ENCODE results near the gene HLTF. TPM values are rescaled to one million over a fixed set of nuclear protein-coding genes. Genes with fewer than 3 reads are reported as not detected.

Gene HLTF
- total and polyA plus RNA-seq, 2 experiments from 2014 or later, result 89.5 to 146 TPM

DNA sequence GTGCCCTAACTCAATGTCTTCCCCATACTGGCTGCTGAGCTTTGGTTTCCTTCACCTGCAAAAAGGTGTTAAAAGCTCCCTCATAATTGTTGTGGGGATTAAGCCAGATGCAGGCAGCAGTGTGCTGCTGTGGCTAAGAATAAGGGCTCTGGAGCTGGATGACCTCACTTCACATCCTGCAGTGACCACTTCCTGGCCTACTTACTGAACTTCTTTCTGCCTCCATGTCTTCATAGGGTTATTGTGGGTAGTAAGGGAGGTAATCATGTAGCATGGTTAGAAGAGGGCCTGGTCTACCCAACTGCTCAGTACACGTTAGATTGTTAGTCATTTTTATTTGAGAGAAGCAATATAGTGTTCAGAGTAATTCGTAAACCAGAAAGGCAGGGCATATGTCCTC, 76.6 kb downstream of the HLTF start (continued):
- TF ChIP-seq, protein P1, sequence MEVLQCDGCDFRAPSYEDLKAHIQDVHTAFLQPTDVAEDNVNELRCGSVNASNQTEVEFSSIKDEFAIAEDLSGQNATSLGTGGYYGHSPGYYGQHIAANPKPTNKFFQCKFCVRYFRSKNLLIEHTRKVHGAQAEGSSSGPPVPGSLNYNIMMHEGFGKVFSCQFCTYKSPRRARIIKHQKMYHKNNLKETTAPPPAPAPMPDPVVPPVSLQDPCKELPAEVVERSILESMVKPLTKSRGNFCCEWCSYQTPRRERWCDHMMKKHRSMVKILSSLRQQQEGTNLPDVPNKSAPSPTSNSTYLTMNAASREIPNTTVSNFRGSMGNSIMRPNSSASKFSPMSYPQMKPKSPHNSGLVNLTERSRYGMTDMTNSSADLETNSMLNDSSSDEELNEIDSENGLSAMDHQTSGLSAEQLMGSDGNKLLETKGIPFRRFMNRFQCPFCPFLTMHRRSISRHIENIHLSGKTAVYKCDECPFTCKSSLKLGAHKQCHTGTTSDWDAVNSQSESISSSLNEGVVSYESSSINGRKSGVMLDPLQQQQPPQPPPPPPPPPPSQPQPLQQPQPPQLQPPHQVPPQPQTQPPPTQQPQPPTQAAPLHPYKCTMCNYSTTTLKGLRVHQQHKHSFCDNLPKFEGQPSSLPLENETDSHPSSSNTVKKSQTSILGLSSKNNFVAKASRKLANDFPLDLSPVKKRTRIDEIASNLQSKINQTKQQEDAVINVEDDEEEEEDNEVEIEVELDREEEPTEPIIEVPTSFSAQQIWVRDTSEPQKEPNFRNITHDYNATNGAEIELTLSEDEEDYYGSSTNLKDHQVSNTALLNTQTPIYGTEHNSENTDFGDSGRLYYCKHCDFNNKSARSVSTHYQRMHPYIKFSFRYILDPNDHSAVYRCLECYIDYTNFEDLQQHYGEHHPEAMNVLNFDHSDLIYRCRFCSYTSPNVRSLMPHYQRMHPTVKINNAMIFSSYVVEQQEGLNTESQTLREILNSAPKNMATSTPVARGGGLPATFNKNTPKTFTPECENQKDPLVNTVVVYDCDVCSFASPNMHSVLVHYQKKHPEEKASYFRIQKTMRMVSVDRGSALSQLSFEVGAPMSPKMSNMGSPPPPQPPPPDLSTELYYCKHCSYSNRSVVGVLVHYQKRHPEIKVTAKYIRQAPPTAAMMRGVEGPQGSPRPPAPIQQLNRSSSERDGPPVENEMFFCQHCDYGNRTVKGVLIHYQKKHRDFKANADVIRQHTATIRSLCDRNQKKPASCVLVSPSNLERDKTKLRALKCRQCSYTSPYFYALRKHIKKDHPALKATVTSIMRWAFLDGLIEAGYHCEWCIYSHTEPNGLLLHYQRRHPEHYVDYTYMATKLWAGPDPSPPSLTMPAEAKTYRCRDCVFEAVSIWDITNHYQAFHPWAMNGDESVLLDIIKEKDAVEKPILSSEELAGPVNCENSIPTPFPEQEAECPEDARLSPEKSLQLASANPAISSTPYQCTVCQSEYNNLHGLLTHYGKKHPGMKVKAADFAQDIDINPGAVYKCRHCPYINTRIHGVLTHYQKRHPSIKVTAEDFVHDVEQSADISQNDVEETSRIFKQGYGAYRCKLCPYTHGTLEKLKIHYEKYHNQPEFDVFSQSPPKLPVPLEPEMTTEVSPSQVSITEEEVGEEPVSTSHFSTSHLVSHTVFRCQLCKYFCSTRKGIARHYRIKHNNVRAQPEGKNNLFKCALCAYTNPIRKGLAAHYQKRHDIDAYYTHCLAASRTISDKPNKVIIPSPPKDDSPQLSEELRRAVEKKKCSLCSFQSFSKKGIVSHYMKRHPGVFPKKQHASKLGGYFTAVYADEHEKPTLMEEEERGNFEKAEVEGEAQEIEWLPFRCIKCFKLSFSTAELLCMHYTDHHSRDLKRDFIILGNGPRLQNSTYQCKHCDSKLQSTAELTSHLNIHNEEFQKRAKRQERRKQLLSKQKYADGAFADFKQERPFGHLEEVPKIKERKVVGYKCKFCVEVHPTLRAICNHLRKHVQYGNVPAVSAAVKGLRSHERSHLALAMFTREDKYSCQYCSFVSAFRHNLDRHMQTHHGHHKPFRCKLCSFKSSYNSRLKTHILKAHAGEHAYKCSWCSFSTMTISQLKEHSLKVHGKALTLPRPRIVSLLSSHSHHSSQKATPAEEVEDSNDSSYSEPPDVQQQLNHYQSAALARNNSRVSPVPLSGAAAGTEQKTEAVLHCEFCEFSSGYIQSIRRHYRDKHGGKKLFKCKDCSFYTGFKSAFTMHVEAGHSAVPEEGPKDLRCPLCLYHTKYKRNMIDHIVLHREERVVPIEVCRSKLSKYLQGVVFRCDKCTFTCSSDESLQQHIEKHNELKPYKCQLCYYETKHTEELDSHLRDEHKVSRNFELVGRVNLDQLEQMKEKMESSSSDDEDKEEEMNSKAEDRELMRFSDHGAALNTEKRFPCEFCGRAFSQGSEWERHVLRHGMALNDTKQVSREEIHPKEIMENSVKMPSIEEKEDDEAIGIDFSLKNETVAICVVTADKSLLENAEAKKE (CRISPR knock-in tag; IDR thresholded peaks at IDR 0.05), result no peak
- TF ChIP-seq JUNB (IDR thresholded peaks at IDR 0.05; ENCODE audit: unreplicated experiment), result no peak

DNA sequence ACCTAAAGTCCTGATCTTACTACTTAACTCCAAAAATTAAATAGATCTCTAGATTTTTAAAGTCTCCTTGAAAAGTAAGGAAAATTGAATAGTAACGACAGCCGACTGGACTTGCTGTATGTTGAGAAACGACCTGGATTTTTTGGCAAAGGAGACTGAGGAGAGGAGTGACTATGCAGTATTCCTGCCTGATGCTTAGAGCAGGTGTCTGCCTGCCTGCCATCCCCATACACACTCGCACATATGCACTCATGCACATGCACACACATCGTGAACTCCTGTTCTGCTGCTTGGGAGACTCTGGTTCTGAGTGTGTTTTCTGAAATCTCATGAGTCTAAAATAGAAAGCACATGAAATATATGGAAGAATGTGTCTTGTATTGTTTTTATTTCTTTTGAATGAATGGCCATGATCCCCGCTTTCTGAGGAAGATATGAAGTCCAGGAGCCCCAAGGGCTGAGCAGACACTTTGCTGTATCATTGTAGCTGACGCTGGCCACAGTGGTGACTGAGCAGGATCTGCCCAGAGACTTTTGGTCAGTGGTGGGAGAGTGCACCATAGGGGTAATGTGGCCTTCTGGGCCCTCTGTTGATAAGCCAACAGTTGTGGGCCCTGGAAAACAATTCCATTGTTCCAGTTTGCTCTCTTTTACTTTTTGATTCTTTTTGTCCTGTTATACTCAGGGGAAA, 78.6 kb downstream of the HLTF start:
- Histone ChIP-seq H2AFZ (no peak overlapping the region), H3K79me2 (replicated peaks; ENCODE audit: insufficient read depth) (no peaks in the 10 kb centered on the region), H3K36me3 (ENCODE audit: insufficient read depth) (peaks cover 14% of the 10 kb centered on the region; the same call in 1 of the 2 replicates), H3K27me3 (ENCODE audit: insufficient read depth) (no peaks in the 10 kb centered on the region), H3K27ac (ENCODE audit: low read depth) (no peak overlapping the region), H3K4me2 (no peak overlapping the region), H3K9me2 (ENCODE audit: insufficient read depth) (no peaks in the 10 kb centered on the region), H4K20me1 (replicated peaks; ENCODE audit: insufficient read depth) (no peaks in the 10 kb centered on the region), H3K4me1 (ENCODE audit: insufficient read depth) (peaks cover 23% of the 10 kb centered on the region), H3F3A (replicated peaks; ENCODE audit: low read depth) (no peaks in the 10 kb centered on the region), H3K4me3 (no peak overlapping the region)
- Mint-ChIP-seq H3K27me3 (ENCODE audit: insufficient read depth, low read depth, poor library complexity) (no peaks in the 10 kb centered on the region), H3K4me3 (no peak overlapping the region), H3K36me3 (ENCODE audit: low read depth) (peaks cover 32% of the 10 kb centered on the region), H3K27ac (peak overlapping the region; percentile 34), H3K9me3 (no peaks in the 10 kb centered on the region), H3K4me1 (peaks cover 19% of the 10 kb centered on the region)
- no peak for DNase-seq (ENCODE audit: low spot score)
- ATAC-seq, result no peak
- TF ChIP-seq EZH2phosphoT487 (IDR thresholded peaks at IDR 0.05; ENCODE audit: unreplicated experiment) (no peak), ZNF331 (CRISPR knock-in tag; IDR thresholded peaks at IDR 0.05; ENCODE audit: low read depth) (no peak)
- TF ChIP-seq, protein P2, sequence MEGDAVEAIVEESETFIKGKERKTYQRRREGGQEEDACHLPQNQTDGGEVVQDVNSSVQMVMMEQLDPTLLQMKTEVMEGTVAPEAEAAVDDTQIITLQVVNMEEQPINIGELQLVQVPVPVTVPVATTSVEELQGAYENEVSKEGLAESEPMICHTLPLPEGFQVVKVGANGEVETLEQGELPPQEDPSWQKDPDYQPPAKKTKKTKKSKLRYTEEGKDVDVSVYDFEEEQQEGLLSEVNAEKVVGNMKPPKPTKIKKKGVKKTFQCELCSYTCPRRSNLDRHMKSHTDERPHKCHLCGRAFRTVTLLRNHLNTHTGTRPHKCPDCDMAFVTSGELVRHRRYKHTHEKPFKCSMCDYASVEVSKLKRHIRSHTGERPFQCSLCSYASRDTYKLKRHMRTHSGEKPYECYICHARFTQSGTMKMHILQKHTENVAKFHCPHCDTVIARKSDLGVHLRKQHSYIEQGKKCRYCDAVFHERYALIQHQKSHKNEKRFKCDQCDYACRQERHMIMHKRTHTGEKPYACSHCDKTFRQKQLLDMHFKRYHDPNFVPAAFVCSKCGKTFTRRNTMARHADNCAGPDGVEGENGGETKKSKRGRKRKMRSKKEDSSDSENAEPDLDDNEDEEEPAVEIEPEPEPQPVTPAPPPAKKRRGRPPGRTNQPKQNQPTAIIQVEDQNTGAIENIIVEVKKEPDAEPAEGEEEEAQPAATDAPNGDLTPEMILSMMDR (conservative IDR thresholded peaks at IDR 0.05; ENCODE audit: low read depth in 2 of 2), result no peak
- TF ChIP-seq, protein P3, sequence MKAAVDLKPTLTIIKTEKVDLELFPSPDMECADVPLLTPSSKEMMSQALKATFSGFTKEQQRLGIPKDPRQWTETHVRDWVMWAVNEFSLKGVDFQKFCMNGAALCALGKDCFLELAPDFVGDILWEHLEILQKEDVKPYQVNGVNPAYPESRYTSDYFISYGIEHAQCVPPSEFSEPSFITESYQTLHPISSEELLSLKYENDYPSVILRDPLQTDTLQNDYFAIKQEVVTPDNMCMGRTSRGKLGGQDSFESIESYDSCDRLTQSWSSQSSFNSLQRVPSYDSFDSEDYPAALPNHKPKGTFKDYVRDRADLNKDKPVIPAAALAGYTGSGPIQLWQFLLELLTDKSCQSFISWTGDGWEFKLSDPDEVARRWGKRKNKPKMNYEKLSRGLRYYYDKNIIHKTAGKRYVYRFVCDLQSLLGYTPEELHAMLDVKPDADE (IDR thresholded peaks at IDR 0.05), result no peak

Data from GM23338 (cell line).